SK-N-SH (cell line): ENCODE measurements around the gene SFPQ.

Experiments
- CHD2 ChIP-seq: fragments of 150-350 bp; IDR thresholded peaks from 2 replicates; pipeline ENCODE4 v1.6.1; 2018; ENCODE audit warnings: low read length; ENCODE audit not compliant: partially characterized antibody
- CTCF ChIP-seq: fragments of 200-600 bp; sonication (generic); IDR thresholded peaks from 2 replicates; pipeline ENCODE4 v1.6.1; 2017; ENCODE audit warnings: antibody characterized with exemption, mild to moderate bottlenecking, moderate library complexity
- MAX ChIP-seq: IDR thresholded peaks from 2 replicates; pipeline ENCODE4 v1.4.0; 2012; ENCODE audit warnings: low read depth
- NRF1 ChIP-seq: IDR thresholded peaks from 2 replicates; pipeline ENCODE4 v1.6.1; 2012; ENCODE audit warnings: low read depth, mild to moderate bottlenecking, low read length
- POLR2AphosphoS5 ChIP-seq: IDR thresholded peaks from 2 replicates; pipeline ENCODE4 v1.6.1; 2012; ENCODE audit warnings: low read depth, low read length
- SIN3A ChIP-seq: IDR thresholded peaks from 2 replicates; pipeline ENCODE4 v1.6.1; 2012; ENCODE audit warnings: low read depth, mild to moderate bottlenecking, low read length, moderate library complexity, borderline replicate concordance
- TCF12 ChIP-seq: IDR thresholded peaks from 2 replicates; pipeline ENCODE4 v1.4.0; 2012
- YY1 ChIP-seq: IDR thresholded peaks from 2 replicates; pipeline ENCODE4 v1.4.0; 2012; ENCODE audit warnings: low read depth, mild to moderate bottlenecking

- TF ChIP-seq CHD2, result no peak
- TF ChIP-seq CTCF, result no peak
- no peak for TF ChIP-seq NRF1
- TF ChIP-seq MAX, result no peak
- TF ChIP-seq SIN3A, result no peak
- TF ChIP-seq POLR2AphosphoS5, result no peak
- TF ChIP-seq TCF12, result no peak
- TF ChIP-seq YY1, result no peak
Observed at GRCh38 chr1:35177237-35177786, 15.6 kb downstream of the SFPQ start.
